Gastrocnemius medialis (tissue), 4 donors: ENCODE data around the gene ZBTB16. TPM values are rescaled to one million over a fixed set of nuclear protein-coding genes. Genes with fewer than 3 reads are reported as not detected.

Source experiments
- ATAC-seq, 2 donors: fragments of 150-250 bp; one replicate each; pipeline ENCODE4 v1.9.1; 2016
- DNase-seq, 2 donors: peaks; one replicate each; pipeline ENCODE4 v3.0.0-alpha.2; 2019
- H3K27ac ChIP-seq, 4 donors: fragments of 200-600 bp; sonication (generic); 1 replicate in 1 of 4; 2 replicates in 3 of 4; pipeline ENCODE4 v1.5.1; 2016 to 2018; ENCODE audit warnings: mild to moderate bottlenecking in 2 of 4, moderate library complexity in 1 of 4
- H3K27me3 ChIP-seq, 3 donors: fragments of 200-600 bp; sonication (generic) in 2 of 3; 1 replicate in 1 of 3; 2 replicates in 2 of 3; pipeline versions ENCODE4 v1.5.1 to v1.6.0; 2016 to 2019; ENCODE audit warnings: mild to moderate bottlenecking in 1 of 3, moderate library complexity in 1 of 3
- H3K36me3 ChIP-seq, 2 donors: fragments of 200-600 bp; sonication (generic) in 1 of 2; one replicate each; pipeline ENCODE4 v1.5.1; 2017 to 2018
- H3K4me1 ChIP-seq, 2 donors: fragments of 200-600 bp; sonication (generic) in 1 of 2; one replicate each; pipeline ENCODE4 v1.5.1; 2016 to 2017; ENCODE audit warnings: mild to moderate bottlenecking in 2 of 2
- H3K4me3 ChIP-seq, 4 donors: fragments of 200-600 bp; sonication (generic) in 3 of 4; 1 replicate in 1 of 4; 2 replicates in 3 of 4; pipeline ENCODE4 v1.5.1; 2016 to 2019; ENCODE audit warnings: mild to moderate bottlenecking in 2 of 4
- H3K9me3 ChIP-seq, 3 donors: fragments of 200-600 bp; sonication (generic) in 2 of 3; 1 replicate in 1 of 3; 2 replicates in 2 of 3; pipeline ENCODE4 v1.5.1; 2016 to 2019
- CTCF ChIP-seq, 5 experiments: fragments of 450-650 bp in 3 of 5; fragments of 200-600 bp in 2 of 5; sonication (generic) in 2 of 5; IDR thresholded peaks in 4 of 5; conservative IDR thresholded peaks in 1 of 5; 1 replicate in 4 of 5; 2 replicates in 1 of 5; pipeline ENCODE4 v1.5.1; 2016 to 2019; ENCODE audit warnings: antibody characterized with exemption in 5 of 5, mild to moderate bottlenecking in 3 of 5, moderate library complexity in 3 of 5
- POLR2A ChIP-seq, 2 donors: fragments of 450-650 bp; IDR thresholded peaks; one replicate each; pipeline ENCODE4 v1.6.1; 2017; ENCODE audit warnings: antibody characterized with exemption in 2 of 2, mild to moderate bottlenecking in 2 of 2, moderate library complexity in 2 of 2
- in situ Hi-C, 4 donors: fragments of 200-750 bp; cut with MboI; loops; one replicate each; pipeline versions ENCODE4 v1.15.0 to v1.8.0; 2017; ENCODE audit warnings: low sequenced_read_pairs in 4 of 4
- intact Hi-C: fragments of 100-400 bp; cut with DNase I; formaldehyde crosslinking; loops from one replicate; pipeline ENCODE4 v1.15.1; 2023; ENCODE audit warnings: low total_unique reads
- total RNA-seq, 4 donors: library from RNA; depleted of rRNA; stranded (reverse); fragments of >200 nt; gene quantifications; one replicate each; pipeline versions ENCODE4 v1.1.0 to v1.2.3, GENCODE V29; 2016

Gene ZBTB16
- total RNA-seq, 4 donors from 2014 or later, result 156 to 250 (median 196) TPM

GRCh38 chr11:114182471-114183043, 123.0 kb downstream of the ZBTB16 start:
- TF ChIP-seq CTCF (IDR thresholded peaks at IDR 0.05 in 4 of 5, conservative IDR thresholded peaks at IDR 0.05 in 1 of 5) (no peak), POLR2A (IDR thresholded peaks at IDR 0.05) (no peak)
- H3K27ac ChIP-seq, result peak overlapping the region; percentile 94 to 99 (median 96)
- H3K27me3 ChIP-seq, result no peaks in the 10 kb centered on the region
- intact Hi-C loops (no loop called here), in situ Hi-C loops (loop anchor here in 2 of 4 donors (10.0 kb wide), 2 partner anchors 72 to 118 kb away; no protein-coding TSS in a partner anchor)
- no peaks in the 10 kb centered on the region for H3K9me3 ChIP-seq
- H3K4me1 ChIP-seq, result peaks cover 86 to 90% of the 10 kb centered on the region in 2 donors
- H3K36me3 ChIP-seq, result peaks cover 0 to 34% of the 10 kb centered on the region in 2 donors
- no peak for DNase-seq
- H3K4me3 ChIP-seq, result peak overlapping the region in 3 of 4 donors; percentile 52 to 64 (median 62)
- ATAC-seq, result no peak

- Histone ChIP-seq H3K27ac (peak overlapping the region; percentile 94 to 99 (median 96)), H3K4me3 (peak overlapping the region in 3 of 4 donors; percentile 52 to 64 (median 62)), H3K9me3 (no peaks in the 10 kb centered on the region), H3K36me3 (peaks cover 0 to 40% of the 10 kb centered on the region in 2 donors), H3K27me3 (no peaks in the 10 kb centered on the region), H3K4me1 (peaks cover 86% of the 10 kb centered on the region in 2 donors)
- no peak for ATAC-seq
- TF ChIP-seq POLR2A (IDR thresholded peaks at IDR 0.05) (no peak), CTCF (IDR thresholded peaks at IDR 0.05 in 4 of 5, conservative IDR thresholded peaks at IDR 0.05 in 1 of 5) (no peak)
- peak; percentile 71 to 81 for DNase-seq
- intact Hi-C loops (no loop called here), in situ Hi-C loops (loop anchor here in 2 of 4 donors (10.0 kb wide), 2 partner anchors 72 to 118 kb away; no protein-coding TSS in a partner anchor)
Observed at GRCh38 chr11:114183044-114183511, 123.6 kb downstream of the ZBTB16 start.

GRCh38 chr11:114185436-114185835, 125.9 kb downstream of the ZBTB16 start:
- ATAC-seq, result no peak
- peaks cover 71 to 77% of the 10 kb centered on the region in 2 donors for H3K4me1 ChIP-seq
- peaks cover 0 to 62% of the 10 kb centered on the region in 2 donors for H3K36me3 ChIP-seq

GRCh38 chr11:114187173-114187572, 127.7 kb downstream of the ZBTB16 start:
- H3K27ac ChIP-seq, result peak overlapping the region; percentile 94 to 99 (median 96)
- H3K27me3 ChIP-seq, result no peaks in the 10 kb centered on the region
- in situ Hi-C loops (loop anchor here in 2 of 4 donors (10.0 kb wide), 2 partner anchors 68 to 122 kb away; no protein-coding TSS in a partner anchor), intact Hi-C loops (no loop called here)
- no peak for DNase-seq
- H3K4me3 ChIP-seq, result no peak overlapping the region
- peaks cover 62 to 66% of the 10 kb centered on the region in 2 donors for H3K4me1 ChIP-seq
- peaks cover 2 to 79% of the 10 kb centered on the region in 2 donors for H3K36me3 ChIP-seq
- H3K9me3 ChIP-seq, result no peaks in the 10 kb centered on the region
- peak in 1 of 2 donors; percentile 22 for ATAC-seq
- TF ChIP-seq CTCF (IDR thresholded peaks at IDR 0.05 in 4 of 5, conservative IDR thresholded peaks at IDR 0.05 in 1 of 5), result no peak
- no peak for TF ChIP-seq POLR2A (IDR thresholded peaks at IDR 0.05)

More at GRCh38 chr11:114185436-114185835, 125.9 kb downstream of the ZBTB16 start:
- Histone ChIP-seq H3K27ac (peak overlapping the region; percentile 94 to 99 (median 96)), H3K9me3 (no peaks in the 10 kb centered on the region), H3K27me3 (no peaks in the 10 kb centered on the region), H3K4me3 (no peak overlapping the region)
- intact Hi-C loops (no loop called here), in situ Hi-C loops (loop anchor here in 2 of 4 donors (10.0 kb wide), 2 partner anchors 69 to 121 kb away; no protein-coding TSS in a partner anchor)
- DNase-seq, result peak in 1 of 2 donors; percentile 59
- TF ChIP-seq POLR2A (IDR thresholded peaks at IDR 0.05) (no peak), CTCF (IDR thresholded peaks at IDR 0.05 in 4 of 5, conservative IDR thresholded peaks at IDR 0.05 in 1 of 5) (no peak)
